RWPE1 (cell line): Measurements from ENCODE around the gene LRRC4.

ENCODE experiments used
- CTCF ChIA-PET: fragments of 350-600 bp; sonication (Branson Sonifier 250); formaldehyde crosslinking; extraction: SDS; loops from one replicate; lab custom pipeline; 2021; lab: Yijun Ruan, JAX
- POLR2A ChIA-PET: fragments of 400-600 bp; formaldehyde crosslinking; extraction: SDS; loops from one replicate; lab custom pipeline; 2020; ENCODE audit warnings: antibody characterized with exemption; ENCODE audit not compliant: low non-redundant PET; lab: Yijun Ruan, JAX
- DNase-seq: peaks from one replicate; pipeline ENCODE4 v3.0.0; 2012; ENCODE audit warnings: low spot score
- H3K27ac ChIP-seq: fragments of 450-650 bp; 2 replicates; pipeline ENCODE4 v1.5.1; 2017
- CTCF ChIP-seq: fragments of 450-650 bp; conservative IDR thresholded peaks from 2 replicates; pipeline ENCODE4 v1.5.1; 2017; ENCODE audit warnings: low read depth, mild to moderate bottlenecking

LRRC4 gene

GRCh38 chr7:127978421-127978820 is 52.8 kb downstream of the LRRC4 start:
- H3K27ac ChIP-seq = no peak overlapping the region
- POLR2A ChIA-PET = no interaction called here
- no peak for DNase-seq
- CTCF ChIA-PET = no interaction called here
- TF ChIP-seq CTCF = no peak
